HL-60/S4 treated with phorbol 12-myristate 13-acetate at 8.2 ng/mL for 4 days and 3 days (cell line): ENCODE measurements around the gene SIGLEC10.
"Not testable (repeated sequence)": the region's sequence is repeated elsewhere in the genome, so short reads cannot be mapped to it uniquely, and the experiment has no call there.

Source experiments
- in situ Hi-C: fragments of 300-500 bp; cut with MboI; formaldehyde crosslinking; loops from 2 replicates; pipeline ENCODE4 v1.15.0; 2022; ENCODE audit warnings: low sequenced_read_pairs

SIGLEC10 gene

GRCh38 chr19:51397453-51397852 lies 20.0 kb downstream of the SIGLEC10 start:
- in situ Hi-C loops = not testable (repeated sequence)

- in situ Hi-C loops = no loop called here
Measured at GRCh38 chr19:51396175-51396574, 21.3 kb downstream of the SIGLEC10 start.

- in situ Hi-C loops = no loop called here
Measured at GRCh38 chr19:51394050-51394836, 23.2 kb downstream of the SIGLEC10 start.

GRCh38 chr19:51392701-51393100 lies 24.7 kb downstream of the SIGLEC10 start:
- in situ Hi-C loops = no loop called here

- in situ Hi-C loops = no loop called here
Measured at GRCh38 chr19:51391073-51391611, 26.3 kb downstream of the SIGLEC10 start.

GRCh38 chr19:51389143-51389542 lies 28.3 kb downstream of the SIGLEC10 start:
- in situ Hi-C loops = no loop called here

GRCh38 chr19:51387924-51388389 lies 29.5 kb downstream of the SIGLEC10 start, which contains the start of gene LIM2:
Gene LIM2 (minus strand): TSS chr19:51387974. CDS start chr19:51387443, 531 bp downstream.
- in situ Hi-C loops = no loop called here

- in situ Hi-C loops = no loop called here
Measured at GRCh38 chr19:51386882-51387520, 30.4 kb downstream of the SIGLEC10 start.

- in situ Hi-C loops = no loop called here
Measured at GRCh38 chr19:51382004-51382403, 35.4 kb downstream of the SIGLEC10 start.

GRCh38 chr19:51380379-51380778 lies 37.1 kb downstream of the SIGLEC10 start:
- in situ Hi-C loops = no loop called here

- in situ Hi-C loops = no loop called here
Measured at GRCh38 chr19:51377422-51377821, 40.0 kb downstream of the SIGLEC10 start.

GRCh38 chr19:51375504-51376221 lies 41.8 kb downstream of the SIGLEC10 start:
- in situ Hi-C loops = no loop called here

GRCh38 chr19:51372649-51373504 lies 44.6 kb downstream of the SIGLEC10 start, which contains the start of gene NKG7:
Gene NKG7 (minus strand): TSS chr19:51372654. CDS start chr19:51372535, 119 bp downstream.
- in situ Hi-C loops = no loop called here

- in situ Hi-C loops = no loop called here
Measured at GRCh38 chr19:51372021-51372648, 45.3 kb downstream of the SIGLEC10 start.

- in situ Hi-C loops = no loop called here
Measured at GRCh38 chr19:51371186-51371690, 46.2 kb downstream of the SIGLEC10 start.

GRCh38 chr19:51370230-51370629 lies 47.2 kb downstream of the SIGLEC10 start:
- in situ Hi-C loops = no loop called here

- in situ Hi-C loops = no loop called here
Measured at GRCh38 chr19:51368366-51369282, 48.8 kb downstream of the SIGLEC10 start, which contains the start of gene CLDND2. Gene CLDND2 (minus strand): TSS chr19:51369003. CDS start chr19:51368577, 426 bp downstream.
